Measurements from ENCODE around the gene KAZN.

KAZN gene

GRCh38 chr1:14826731-14827326, 228.3 kb downstream of the KAZN start:
- no peak overlapping the region for H3K4me3 ChIP-seq (ENCODE audit: low read depth, low read length)
- no peak for DNase-seq (ENCODE audit: low read depth)

GRCh38 chr1:14827870-14828269, 229.4 kb downstream of the KAZN start:
- no peak for DNase-seq (ENCODE audit: low read depth)
- H3K4me3 ChIP-seq (ENCODE audit: low read depth, low read length), result no peak overlapping the region

DNA sequence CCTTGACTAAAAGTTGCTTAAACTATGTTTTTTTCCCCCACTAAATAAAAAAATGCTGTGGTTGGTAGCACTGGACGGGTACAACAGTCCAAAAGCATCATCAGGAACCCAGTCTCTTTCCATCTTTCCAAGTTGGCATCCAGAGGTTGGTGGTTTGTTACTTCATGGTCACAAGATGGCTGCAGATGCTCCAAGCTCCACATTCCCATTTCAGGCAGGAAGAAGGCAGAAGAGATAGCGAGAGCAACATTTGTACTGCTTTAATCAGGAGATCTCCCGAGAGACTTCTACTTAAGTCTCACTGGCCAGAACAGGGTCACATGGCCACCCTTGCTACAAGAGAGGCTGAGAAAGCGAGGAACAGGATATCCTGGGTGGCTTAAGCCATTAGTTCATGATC, 230.2 kb downstream of the KAZN start:
- no peak for DNase-seq (ENCODE audit: low read depth)

DNA sequence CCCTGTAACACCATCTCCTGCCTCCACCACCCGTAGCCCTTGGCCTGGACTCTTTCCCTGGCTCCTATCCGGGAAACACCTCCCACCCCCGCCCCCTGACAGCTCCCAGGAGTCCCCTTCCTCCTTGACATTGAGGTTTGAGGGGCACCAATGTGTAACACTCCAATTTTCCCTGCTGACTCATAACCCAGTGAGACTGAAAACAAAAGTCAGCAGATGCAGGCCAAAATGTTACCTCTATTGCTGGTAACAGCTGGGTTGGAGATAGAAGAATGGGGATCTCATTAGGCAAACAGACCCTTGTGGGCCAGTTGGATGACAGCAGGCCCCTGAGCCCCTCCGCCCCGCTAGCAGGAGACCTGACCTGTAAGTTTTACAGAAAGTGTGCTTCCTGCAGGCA, 237.2 kb downstream of the KAZN start:
- DNase-seq (ENCODE audit: low read depth), result no peak
- H3K4me3 ChIP-seq (ENCODE audit: low read depth, low read length), result no peak overlapping the region

More for the DNA sequence above, 230.2 kb downstream of the KAZN start:
- no peak overlapping the region for H3K4me3 ChIP-seq (ENCODE audit: low read depth, low read length)

GRCh38 chr1:14836426-14837140, 238.1 kb downstream of the KAZN start:
- no peak overlapping the region for H3K4me3 ChIP-seq (ENCODE audit: low read depth, low read length)
- DNase-seq (ENCODE audit: low read depth), result no peak

GRCh38 chr1:14840374-14840773, 241.9 kb downstream of the KAZN start:
- DNase-seq (ENCODE audit: low read depth), result no peak
- H3K4me3 ChIP-seq (ENCODE audit: low read depth, low read length), result no peak overlapping the region

DNA sequence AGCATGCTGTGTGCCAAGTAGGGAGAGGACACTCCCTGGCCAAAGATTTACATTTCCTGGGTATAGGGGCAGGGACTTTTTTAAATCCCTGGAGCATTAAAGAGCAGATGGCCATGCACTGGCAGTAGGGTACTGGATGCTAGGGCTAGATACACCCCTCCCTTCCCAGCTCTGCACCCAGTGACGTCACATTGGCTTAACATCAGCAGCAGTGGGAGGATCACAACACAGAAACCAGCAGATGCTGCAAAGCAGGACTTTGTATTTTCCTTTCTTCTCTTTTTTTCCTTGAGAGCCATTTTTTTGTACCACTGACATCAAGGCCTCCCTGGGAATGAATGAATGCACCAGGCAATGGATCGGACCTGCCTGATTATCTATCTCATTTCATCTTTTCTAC, 243.0 kb downstream of the KAZN start:
- H3K4me3 ChIP-seq (ENCODE audit: low read depth, low read length), result no peak overlapping the region
- DNase-seq (ENCODE audit: low read depth), result no peak

DNA sequence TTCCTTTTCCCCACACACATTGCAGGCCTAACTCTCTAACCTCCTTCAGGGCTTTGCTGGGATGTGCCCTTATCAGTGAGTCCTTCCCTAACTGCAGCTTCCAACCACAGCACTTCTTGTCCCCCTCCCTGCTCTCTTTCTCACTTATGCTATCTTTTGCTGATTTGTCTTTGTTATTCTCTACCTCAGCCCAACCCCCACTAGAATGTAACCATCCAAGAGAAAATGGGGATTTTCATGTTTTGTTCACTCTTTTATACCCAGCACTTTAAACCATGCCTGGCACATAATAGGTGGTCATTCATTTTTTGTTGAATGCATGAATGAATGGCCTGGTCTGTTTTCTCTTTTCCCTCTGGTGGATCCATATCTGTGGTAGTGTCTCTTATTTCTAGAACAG, 243.5 kb downstream of the KAZN start:
- no peak for DNase-seq (ENCODE audit: low read depth)
- H3K4me3 ChIP-seq (ENCODE audit: low read depth, low read length), result no peak overlapping the region

GRCh38 chr1:14842361-14842760, 243.9 kb downstream of the KAZN start:
- DNase-seq (ENCODE audit: low read depth), result no peak
- no peak overlapping the region for H3K4me3 ChIP-seq (ENCODE audit: low read depth, low read length)

DNA sequence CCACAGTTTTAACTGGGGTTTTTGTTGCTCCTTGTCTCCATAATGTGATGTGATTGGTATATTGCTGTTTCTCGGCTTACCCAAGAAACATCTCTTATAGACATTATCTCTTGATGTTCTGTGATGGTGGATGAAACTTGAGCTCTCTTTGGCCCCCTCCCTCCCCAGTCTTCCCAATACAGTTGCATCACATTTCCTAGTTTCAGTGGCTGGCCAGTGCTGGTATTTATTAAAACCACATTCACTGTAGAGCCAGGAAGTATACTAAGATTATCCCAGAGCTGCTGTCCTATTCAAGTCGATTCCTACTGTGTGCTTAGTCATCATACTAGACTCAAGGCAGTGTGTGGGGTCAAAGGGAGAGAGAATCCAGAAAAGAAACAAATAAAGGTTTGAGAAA, 244.4 kb downstream of the KAZN start:
- H3K4me3 ChIP-seq (ENCODE audit: low read depth, low read length), result no peak overlapping the region
- no peak for DNase-seq (ENCODE audit: low read depth)

- DNase-seq (ENCODE audit: low read depth), result no peak
- H3K4me3 ChIP-seq (ENCODE audit: low read depth, low read length), result no peak overlapping the region
These were observed 245.0 kb downstream of the KAZN start for GRCh38 chr1:14843525-14843924.

DNA sequence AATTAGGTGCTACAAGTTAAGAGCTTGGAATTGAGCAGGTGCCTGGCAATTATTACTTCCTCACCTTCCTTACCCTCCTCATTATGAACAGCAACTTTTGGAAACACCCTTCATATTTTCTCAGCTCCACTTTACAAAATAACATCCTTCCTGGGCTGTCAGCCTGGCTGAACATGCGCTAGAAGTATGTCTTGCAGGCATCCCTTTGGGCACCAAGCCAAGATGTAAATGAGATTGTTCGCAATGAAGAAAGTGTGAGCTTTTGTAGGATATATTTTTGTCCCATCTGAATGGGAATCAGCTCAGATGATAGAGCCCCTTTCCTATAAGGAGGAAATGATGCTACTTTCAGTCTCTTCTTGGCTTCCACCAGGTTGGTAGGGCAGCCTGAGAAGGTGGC, 245.9 kb downstream of the KAZN start:
- DNase-seq (ENCODE audit: low read depth), result no peak

DNA sequence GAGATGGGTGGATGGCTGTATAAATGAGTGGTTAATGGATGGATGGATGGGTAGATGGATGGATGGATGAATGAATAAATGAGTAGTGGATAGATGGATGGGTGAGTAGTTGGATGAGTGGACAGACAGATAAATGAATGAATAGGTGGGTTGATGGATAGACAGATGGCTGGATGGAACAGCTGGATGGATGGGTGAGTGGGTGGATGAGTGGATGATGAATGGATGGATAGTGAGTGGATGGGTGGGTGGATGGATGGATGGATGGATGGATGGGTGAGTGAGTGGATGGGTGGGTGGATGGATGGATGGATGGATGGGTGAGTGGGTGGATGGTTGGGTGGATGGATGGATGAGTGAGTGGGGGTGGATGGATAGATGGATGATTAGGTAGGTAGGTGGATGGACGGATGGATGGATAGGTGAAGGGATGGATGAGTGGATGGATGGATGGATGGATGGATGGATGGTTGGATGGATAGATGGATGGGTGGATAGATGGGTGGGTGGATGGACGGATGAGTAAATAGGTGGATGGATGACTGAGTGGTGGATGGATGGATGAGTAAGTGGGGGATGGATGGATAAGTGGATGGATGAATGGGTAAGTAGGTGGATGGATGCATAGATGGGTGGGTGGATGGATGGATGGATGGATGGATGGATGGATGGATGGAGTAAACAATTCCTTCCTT, 246.6 kb downstream of the KAZN start:
- DNase-seq (ENCODE audit: low read depth), result no peak
- no peak overlapping the region for H3K4me3 ChIP-seq (ENCODE audit: low read depth, low read length)

More for the DNA sequence above, 245.9 kb downstream of the KAZN start:
- no peak overlapping the region for H3K4me3 ChIP-seq (ENCODE audit: low read depth, low read length)

DNA sequence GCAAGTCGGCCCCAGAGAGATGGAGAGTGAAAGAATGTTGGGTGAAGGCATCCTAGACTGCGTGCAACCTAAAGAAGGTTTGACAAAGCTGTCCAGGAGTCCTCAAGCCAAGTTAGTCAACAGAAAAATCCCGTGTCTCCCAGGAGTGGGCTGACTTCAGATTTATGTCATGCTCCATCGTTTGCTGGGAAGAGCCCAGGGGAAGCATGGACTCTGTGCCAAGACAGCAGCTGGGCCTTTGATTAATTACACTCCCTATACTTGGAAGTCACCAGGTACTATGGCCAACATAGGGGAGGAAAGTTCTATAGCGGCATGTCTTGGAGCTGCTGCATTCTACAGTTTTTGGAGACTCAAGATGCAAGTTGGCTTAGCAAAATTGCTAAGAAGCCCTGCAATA, 247.4 kb downstream of the KAZN start:
- DNase-seq (ENCODE audit: low read depth), result no peak

GRCh38 chr1:14846688-14847087, 248.2 kb downstream of the KAZN start:
- no peak for DNase-seq (ENCODE audit: low read depth)
- no peak overlapping the region for H3K4me3 ChIP-seq (ENCODE audit: low read depth, low read length)

More for the DNA sequence above, 247.4 kb downstream of the KAZN start:
- H3K4me3 ChIP-seq (ENCODE audit: low read depth, low read length), result no peak overlapping the region

- H3K4me3 ChIP-seq (ENCODE audit: low read depth, low read length), result no peak overlapping the region
- no peak for DNase-seq (ENCODE audit: low read depth)
These were observed 249.7 kb downstream of the KAZN start for GRCh38 chr1:14848203-14848602.

DNA sequence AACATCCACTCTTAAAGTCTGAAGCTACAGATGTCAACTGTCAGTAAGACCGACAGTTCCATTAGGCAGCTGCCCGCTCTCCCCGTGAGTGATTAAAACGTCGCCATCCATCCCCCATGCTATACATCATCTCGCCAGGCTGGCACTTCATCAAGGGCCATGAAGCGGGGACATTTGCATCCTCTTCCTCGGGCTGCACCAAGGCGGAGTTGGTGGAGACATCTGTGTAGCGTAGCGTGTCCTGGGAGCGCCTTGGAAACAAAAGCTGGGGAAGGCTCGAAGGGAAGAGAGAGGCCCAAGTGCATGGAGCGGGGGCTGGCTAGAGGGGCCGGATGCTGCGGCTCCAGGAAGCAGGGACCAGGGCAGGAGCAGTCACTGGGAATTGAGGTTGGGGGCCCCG, 250.1 kb downstream of the KAZN start:
- DNase-seq (ENCODE audit: low read depth), result no peak
- no peak overlapping the region for H3K4me3 ChIP-seq (ENCODE audit: low read depth, low read length)

- no peak overlapping the region for H3K4me3 ChIP-seq (ENCODE audit: low read depth, low read length)
- no peak for DNase-seq (ENCODE audit: low read depth)
These were observed 250.6 kb downstream of the KAZN start for GRCh38 chr1:14849038-14849437.

GRCh38 chr1:14850563-14850962, 252.1 kb downstream of the KAZN start:
- DNase-seq (ENCODE audit: low read depth), result no peak

GRCh38 chr1:14851760-14852159, 253.3 kb downstream of the KAZN start:
- DNase-seq (ENCODE audit: low read depth), result no peak
- H3K4me3 ChIP-seq (ENCODE audit: low read depth, low read length), result no peak overlapping the region

More at GRCh38 chr1:14850563-14850962, 252.1 kb downstream of the KAZN start:
- no peak overlapping the region for H3K4me3 ChIP-seq (ENCODE audit: low read depth, low read length)

GRCh38 chr1:14852291-14852690, 253.8 kb downstream of the KAZN start:
- no peak overlapping the region for H3K4me3 ChIP-seq (ENCODE audit: low read depth, low read length)
- DNase-seq (ENCODE audit: low read depth), result no peak
